Naive B cell (primary cell): ENCODE measurements around the gene WNT3A. TPM values are rescaled to one million over a fixed set of nuclear protein-coding genes. Genes with fewer than 3 reads are reported as not detected.

Experiments used
- ATAC-seq, 2 donors: fragments of 150-1000 bp; cut with Tn5 transposase; 2 replicates each; pipeline ENCODE4 v1.10.0; 2021; ENCODE audit warnings: low read depth in 2 of 2, mild to moderate bottlenecking in 2 of 2, moderate library complexity in 2 of 2
- DNase-seq: peaks from one replicate; pipeline ENCODE4 v3.0.0; 2022
- H3K27ac Mint-ChIP-seq, 6 donors: one replicate each; pipeline ENCODE4 v1.8.0; 2020 to 2022; ENCODE audit warnings: mild to moderate bottlenecking in 6 of 6, mixed read lengths in 6 of 6, moderate library complexity in 5 of 6, inconsistent platforms in 2 of 6
- H3K27me3 Mint-ChIP-seq, 3 donors: one replicate each; pipeline ENCODE4 v1.8.0; 2021 to 2022; ENCODE audit warnings: mixed read lengths in 3 of 3, mild to moderate bottlenecking in 1 of 3
- H3K36me3 Mint-ChIP-seq, 2 donors: one replicate each; pipeline ENCODE4 v1.8.0; 2020 to 2022; ENCODE audit warnings: mixed read lengths in 2 of 2, inconsistent platforms in 1 of 2, mild to moderate bottlenecking in 1 of 2
- H3K4me1 Mint-ChIP-seq, 3 donors: one replicate each; pipeline ENCODE4 v1.8.0; 2020 to 2022; ENCODE audit warnings: mixed read lengths in 3 of 3, inconsistent platforms in 1 of 3, mild to moderate bottlenecking in 1 of 3, moderate library complexity in 1 of 3
- H3K4me3 Mint-ChIP-seq, 8 donors: one replicate each; pipeline ENCODE4 v1.8.0; 2020 to 2022; ENCODE audit warnings: mild to moderate bottlenecking in 8 of 8, mixed read lengths in 8 of 8, moderate library complexity in 8 of 8, inconsistent platforms in 2 of 8
- H3K9me3 Mint-ChIP-seq, 7 donors: one replicate each; pipeline ENCODE4 v1.8.0; 2020 to 2022; ENCODE audit warnings: mixed read lengths in 7 of 7, mild to moderate bottlenecking in 5 of 7, inconsistent platforms in 2 of 7, moderate library complexity in 1 of 7
- polyA plus RNA-seq, 6 donors: library from polyadenylated mRNA; unstranded; fragments of 300-500 nt; fragmentation: Illumina TruSeq; gene quantifications; one replicate each; pipeline ENCODE4 v1.2.3, GENCODE V29; 2021; ENCODE audit warnings: low read depth in 6 of 6

WNT3A gene
- polyA plus RNA-seq, 6 donors from 2014 or later = not detected

DNA sequence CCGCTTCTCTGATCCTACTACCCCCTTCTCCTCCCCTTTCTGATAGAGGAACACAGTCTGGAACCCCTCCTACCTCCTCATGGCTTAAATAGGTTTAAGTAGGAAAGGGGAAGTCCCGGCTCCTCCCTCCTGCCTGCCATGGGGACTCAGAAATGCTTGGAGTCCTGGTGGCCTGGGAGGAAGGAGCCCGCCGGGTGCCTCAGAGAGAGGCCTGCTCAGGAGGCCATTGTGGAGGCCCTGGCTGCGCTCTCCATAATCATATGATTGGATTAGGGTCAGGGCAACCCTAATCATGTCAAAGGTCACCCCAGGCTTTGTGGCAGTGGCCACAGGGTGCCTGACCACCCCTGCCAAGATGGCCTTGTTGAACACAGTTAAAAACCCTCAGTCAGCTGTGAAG, 29.0 kb downstream of the WNT3A start:
- DNase-seq (no peak), ATAC-seq (no peak)
- H3K4me3 Mint-ChIP-seq = no peak overlapping the region
- H3K27ac Mint-ChIP-seq = no peak overlapping the region
- peaks cover 0 to 11% (median 4%) of the 10 kb centered on the region in 7 donors for H3K9me3 Mint-ChIP-seq
- H3K4me1 Mint-ChIP-seq = peaks cover 0 to 5% (median 0%) of the 10 kb centered on the region in 3 donors
- H3K36me3 Mint-ChIP-seq = peaks cover 0 to 7% of the 10 kb centered on the region in 2 donors
- peaks cover 39 to 79% (median 58%) of the 10 kb centered on the region in 3 donors for H3K27me3 Mint-ChIP-seq

DNA sequence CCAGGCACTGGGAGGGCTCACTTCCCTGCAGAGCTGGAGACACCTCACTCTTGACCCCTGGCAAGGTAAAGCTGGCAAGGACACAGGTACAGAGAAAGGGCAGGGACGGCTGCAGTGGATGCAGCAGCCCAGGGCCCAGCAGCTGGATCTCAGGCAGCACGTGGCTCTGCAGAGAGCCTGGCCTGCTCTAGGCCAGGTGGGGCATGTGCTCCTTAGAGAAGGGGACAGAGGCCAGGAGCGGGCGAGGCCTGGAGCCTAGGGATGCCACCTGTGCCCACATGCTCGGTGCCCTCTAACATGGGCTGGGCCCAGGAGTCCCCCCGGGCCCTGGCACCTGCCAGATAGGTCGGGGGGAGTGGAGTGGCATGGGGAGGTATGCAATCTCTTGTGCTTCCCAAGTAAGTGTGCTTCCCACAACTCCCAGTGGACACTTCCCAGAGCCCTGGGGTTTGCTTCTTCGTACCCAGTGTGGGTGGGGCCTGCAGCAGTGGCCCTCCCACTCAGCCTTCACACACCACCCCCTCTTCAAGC, 30.0 kb downstream of the WNT3A start:
- peaks cover 32 to 70% (median 49%) of the 10 kb centered on the region in 3 donors for H3K27me3 Mint-ChIP-seq
- H3K9me3 Mint-ChIP-seq = peaks cover 0 to 11% (median 4%) of the 10 kb centered on the region in 7 donors
- DNase-seq (no peak), ATAC-seq (no peak)
- no peak overlapping the region for H3K27ac Mint-ChIP-seq
- H3K4me3 Mint-ChIP-seq = peak overlapping the region in 4 of 8 donors; percentile 14 to 71 (median 46)
- peaks cover 0 to 5% (median 0%) of the 10 kb centered on the region in 3 donors for H3K4me1 Mint-ChIP-seq
- peaks cover 0 to 7% of the 10 kb centered on the region in 2 donors for H3K36me3 Mint-ChIP-seq

DNA sequence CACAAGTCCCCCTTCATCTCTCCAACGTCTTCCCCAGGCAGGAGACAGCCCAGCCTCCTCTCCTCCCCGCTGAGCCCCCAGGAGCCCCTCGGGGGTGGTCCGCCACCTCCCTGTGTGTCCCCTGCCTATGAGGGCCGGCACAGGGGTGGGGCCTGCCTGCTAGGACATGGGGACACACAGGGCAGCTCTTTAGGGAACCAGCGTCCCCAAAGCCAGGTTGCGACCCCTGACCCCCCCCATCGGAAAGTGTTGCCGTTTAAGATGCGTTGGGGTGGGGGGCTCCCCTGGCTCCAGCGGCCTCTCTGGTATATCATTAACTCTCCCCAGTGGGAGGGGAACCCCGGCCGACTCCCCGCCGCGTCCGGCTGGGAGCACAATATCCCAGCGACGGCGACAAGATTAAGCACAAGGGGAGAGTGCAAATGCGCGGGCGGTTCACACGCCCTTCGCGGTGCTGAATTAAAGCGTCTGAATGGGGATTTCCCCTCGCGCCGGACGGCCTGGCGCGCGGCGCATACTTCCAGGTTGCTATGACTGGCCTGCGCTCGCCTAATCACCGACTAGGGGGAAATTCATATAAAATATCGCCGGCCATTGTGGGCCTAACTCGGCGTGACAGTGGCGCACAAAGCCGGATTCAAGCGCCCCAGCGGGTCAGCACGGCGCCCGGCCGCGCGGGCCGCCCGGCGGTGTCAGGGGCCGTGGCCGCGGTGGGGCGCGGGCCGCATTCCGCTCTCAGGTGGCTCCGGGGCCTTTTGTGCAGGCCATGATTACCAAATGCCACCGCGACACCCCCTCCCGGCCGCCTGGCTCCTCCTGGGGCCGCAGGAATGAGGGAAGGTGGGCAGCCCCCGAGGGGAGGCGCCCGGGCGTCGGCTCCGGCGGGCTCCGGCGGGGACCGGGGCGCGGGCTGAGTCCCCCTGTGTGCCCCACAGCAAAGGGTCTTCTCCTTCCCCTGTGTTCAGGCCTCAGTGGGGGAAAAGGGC, 30.9 kb downstream of the WNT3A start:
- ATAC-seq (peak; percentile 89 to 92), DNase-seq (no peak)
- peaks cover 27 to 65% (median 42%) of the 10 kb centered on the region in 3 donors for H3K27me3 Mint-ChIP-seq
- peaks cover 0 to 7% of the 10 kb centered on the region in 2 donors for H3K36me3 Mint-ChIP-seq
- peaks cover 0 to 5% (median 0%) of the 10 kb centered on the region in 3 donors for H3K4me1 Mint-ChIP-seq
- peak overlapping the region in 4 of 8 donors; percentile 43 to 51 (median 48) for H3K4me3 Mint-ChIP-seq
- peaks cover 0 to 10% (median 4%) of the 10 kb centered on the region in 7 donors for H3K9me3 Mint-ChIP-seq
- no peak overlapping the region for H3K27ac Mint-ChIP-seq

DNA sequence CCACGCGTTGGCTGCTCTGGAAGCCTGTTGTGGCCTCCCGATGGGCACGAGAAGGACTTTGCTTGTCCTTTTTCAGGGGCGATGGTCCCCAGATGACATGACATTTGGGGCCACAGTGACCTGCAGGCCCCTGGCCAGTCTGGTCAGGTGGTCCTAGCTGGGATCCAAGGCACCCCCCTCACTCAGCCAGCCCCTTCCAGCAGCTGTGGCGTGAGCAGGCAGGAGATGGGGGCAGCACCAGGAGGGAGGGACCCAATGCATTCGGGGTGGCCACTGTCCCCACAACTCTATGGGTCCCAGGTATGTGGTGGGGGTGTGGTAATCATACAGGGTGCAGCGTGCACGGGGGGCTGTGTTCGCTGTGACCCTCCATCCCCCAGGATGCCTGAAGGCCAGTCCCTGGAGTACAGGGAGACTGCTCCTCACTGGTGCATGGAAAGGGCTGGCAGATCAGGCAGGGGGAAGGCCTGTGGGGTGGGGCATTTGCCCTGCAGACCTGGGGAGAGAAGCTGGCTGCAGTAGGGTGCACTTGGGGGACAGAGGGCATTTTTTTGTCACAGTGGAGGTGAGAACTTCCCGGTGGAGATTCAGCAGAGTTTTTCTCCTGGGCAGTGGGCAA, 31.7 kb downstream of the WNT3A start:
- Mint-ChIP-seq H3K27me3 (peaks cover 19 to 57% (median 34%) of the 10 kb centered on the region in 3 donors), H3K4me3 (no peak overlapping the region), H3K4me1 (peaks cover 0 to 5% (median 0%) of the 10 kb centered on the region in 3 donors), H3K9me3 (peaks cover 0 to 2% (median under 1%) of the 10 kb centered on the region in 7 donors), H3K27ac (no peak overlapping the region), H3K36me3 (peaks cover 0 to 2% of the 10 kb centered on the region in 2 donors)
- ATAC-seq (no peak), DNase-seq (no peak)

DNA sequence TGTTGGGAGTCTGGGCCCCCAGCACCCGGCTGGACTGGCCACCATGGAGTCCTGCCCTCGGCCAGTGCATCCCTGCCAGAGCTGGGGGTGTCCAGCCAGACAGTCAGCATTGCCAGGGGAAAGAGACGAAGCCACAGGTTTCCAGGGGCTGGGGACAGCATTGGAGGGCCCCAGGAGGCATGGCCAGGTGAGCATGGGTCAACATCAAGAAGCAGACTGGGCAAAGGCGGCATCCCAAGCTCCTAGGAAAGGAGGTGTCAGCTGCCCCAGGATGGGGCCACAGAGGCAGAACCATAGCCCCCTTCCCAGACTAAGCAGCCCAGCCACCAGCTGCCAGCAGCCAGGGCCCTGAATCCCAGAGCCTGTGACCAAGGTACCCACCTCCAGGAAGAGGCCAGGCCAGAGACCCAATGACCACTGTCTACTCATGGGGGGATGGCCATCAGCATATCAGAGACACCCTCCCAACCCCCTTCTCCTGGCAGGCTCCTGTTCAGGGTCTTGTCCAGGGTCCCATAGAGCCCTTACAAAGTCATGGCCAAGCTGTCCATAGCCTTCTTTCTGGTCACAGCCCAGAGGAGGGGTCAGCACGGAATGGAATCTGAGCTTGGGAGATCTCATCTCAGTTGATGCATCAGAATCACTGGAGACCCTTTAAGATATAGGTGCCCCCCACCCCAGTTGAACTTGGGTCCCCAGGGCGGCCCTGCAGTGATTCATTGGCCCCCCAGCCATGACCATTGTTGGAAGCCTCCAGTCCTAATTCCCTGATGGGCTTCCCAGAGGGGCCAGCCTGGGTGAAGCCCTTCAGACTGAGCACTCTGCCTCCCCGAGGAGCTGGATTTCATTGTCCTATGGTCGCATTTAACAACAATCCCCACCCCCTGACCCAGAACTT, 32.5 kb downstream of the WNT3A start:
- Mint-ChIP-seq H3K27me3 (peaks cover 18 to 49% (median 28%) of the 10 kb centered on the region in 3 donors), H3K4me1 (peaks cover 0 to 5% (median 0%) of the 10 kb centered on the region in 3 donors), H3K9me3 (no peaks in the 10 kb centered on the region), H3K27ac (no peak overlapping the region), H3K4me3 (no peak overlapping the region), H3K36me3 (no peaks in the 10 kb centered on the region)
- no peak for ATAC-seq
- no peak for DNase-seq

DNA sequence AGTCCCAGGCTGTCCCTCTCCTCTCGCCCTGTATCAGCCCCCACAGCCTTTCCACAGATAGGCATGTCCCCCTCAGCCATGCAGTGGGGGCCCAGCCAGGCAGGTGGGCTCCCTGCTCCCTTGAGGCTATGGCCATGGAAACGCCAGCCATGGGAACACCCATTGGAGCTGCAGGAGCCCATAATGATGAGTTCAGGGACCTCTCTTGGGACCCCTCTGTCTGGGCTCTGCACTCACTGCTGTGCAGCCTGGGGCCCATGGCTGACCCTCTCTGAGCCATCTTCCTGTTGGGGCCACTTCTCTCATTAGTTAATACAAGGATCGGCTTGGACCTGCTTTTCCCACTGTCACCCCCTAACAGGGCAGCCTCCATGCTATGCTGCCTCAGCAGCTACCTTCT, 33.2 kb downstream of the WNT3A start:
- Mint-ChIP-seq H3K27me3 (peaks cover 18 to 45% (median 24%) of the 10 kb centered on the region in 3 donors), H3K27ac (peak overlapping the region in 2 of 6 donors; percentile 53 to 62), H3K4me1 (peaks cover 0 to 5% (median 0%) of the 10 kb centered on the region in 3 donors), H3K9me3 (no peaks in the 10 kb centered on the region), H3K4me3 (peak overlapping the region in 2 of 8 donors; percentile 61 to 68), H3K36me3 (no peaks in the 10 kb centered on the region)
- ATAC-seq = no peak
- no peak for DNase-seq

DNA sequence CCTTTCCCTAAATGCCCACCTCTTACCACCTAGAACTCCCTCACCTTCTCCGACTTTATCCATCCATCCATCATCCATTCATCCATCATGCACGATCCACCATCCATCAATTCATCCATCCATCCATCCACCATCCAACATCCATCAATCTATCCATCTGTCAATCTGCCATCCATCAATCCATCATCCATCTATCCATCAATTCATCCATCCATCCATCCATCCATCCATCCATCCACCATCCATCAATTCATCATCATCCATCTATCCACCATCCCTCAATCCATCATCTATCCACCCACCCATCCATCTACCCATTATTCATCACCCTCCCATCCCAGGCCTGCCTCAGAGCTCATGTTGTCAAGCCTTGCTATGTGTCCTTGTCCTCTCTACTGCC, 34.5 kb downstream of the WNT3A start:
- H3K4me3 Mint-ChIP-seq = no peak overlapping the region
- peaks cover 0 to 4% (median 0%) of the 10 kb centered on the region in 7 donors for H3K9me3 Mint-ChIP-seq
- H3K4me1 Mint-ChIP-seq = peaks cover 0 to 5% (median 3%) of the 10 kb centered on the region in 3 donors
- no peak for DNase-seq
- peaks cover 14 to 31% (median 17%) of the 10 kb centered on the region in 3 donors for H3K27me3 Mint-ChIP-seq
- H3K27ac Mint-ChIP-seq = no peak overlapping the region
- ATAC-seq = no peak
- H3K36me3 Mint-ChIP-seq = no peaks in the 10 kb centered on the region

DNA sequence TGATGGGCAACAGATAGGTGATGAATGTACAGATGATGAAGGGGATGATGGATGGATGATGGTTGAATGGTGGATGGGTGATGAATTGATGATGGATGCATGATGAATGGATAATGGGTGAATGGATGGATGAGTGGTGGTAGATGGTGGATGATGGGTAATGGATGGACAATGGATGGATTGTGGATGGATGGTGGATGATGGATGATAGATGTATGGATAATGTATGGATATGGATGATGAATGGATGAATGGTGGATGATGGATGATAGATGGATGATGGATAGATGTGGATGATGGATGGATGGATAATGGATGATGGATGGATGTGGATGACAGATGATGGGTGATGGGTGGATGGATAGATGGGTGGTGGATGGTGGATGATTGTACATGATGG, 35.7 kb downstream of the WNT3A start:
- H3K27ac Mint-ChIP-seq = no peak overlapping the region
- no peak for ATAC-seq

DNA sequence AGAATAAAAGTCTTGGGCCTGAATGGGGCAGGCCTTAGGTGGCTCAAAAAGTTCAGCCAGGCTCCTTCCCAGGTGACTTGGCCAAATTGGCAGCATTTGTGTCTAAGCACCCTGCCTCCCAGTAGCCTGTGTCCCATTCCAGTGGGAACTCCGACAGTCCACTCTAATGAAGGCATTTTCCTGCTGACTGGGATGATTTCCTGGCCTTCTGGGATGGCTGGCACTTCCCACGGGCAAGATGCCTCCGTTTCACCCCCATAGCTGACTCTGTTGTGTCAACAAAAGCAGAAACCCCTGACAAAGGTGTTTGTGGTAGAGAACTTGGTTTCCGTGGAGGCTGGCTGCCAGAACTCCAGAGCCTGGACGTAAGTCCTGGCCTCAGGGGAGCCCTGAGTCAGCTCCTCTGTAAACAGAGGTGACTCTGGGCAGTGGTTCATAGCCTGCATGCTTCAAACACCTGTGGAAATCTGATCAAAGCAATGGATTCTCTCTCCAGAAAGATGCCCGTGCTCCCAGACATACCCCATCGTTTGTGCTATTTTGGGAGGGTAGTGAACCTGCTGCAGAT, 36.6 kb downstream of the WNT3A start:
- H3K4me1 Mint-ChIP-seq = peaks cover 0 to 7% (median 0%) of the 10 kb centered on the region in 3 donors
- peaks cover 7 to 16% (median 13%) of the 10 kb centered on the region in 3 donors for H3K27me3 Mint-ChIP-seq
- no peaks in the 10 kb centered on the region for H3K36me3 Mint-ChIP-seq
- H3K27ac Mint-ChIP-seq = no peak overlapping the region
- H3K4me3 Mint-ChIP-seq = no peak overlapping the region
- ATAC-seq = no peak
- peaks cover 0 to 8% (median 0%) of the 10 kb centered on the region in 7 donors for H3K9me3 Mint-ChIP-seq
- DNase-seq = no peak

More for the DNA sequence above, 35.7 kb downstream of the WNT3A start:
- no peaks in the 10 kb centered on the region for H3K36me3 Mint-ChIP-seq
- DNase-seq = no peak
- peaks cover 0 to 8% (median 0%) of the 10 kb centered on the region in 7 donors for H3K9me3 Mint-ChIP-seq
- peaks cover 10 to 19% (median 13%) of the 10 kb centered on the region in 3 donors for H3K27me3 Mint-ChIP-seq
- peaks cover 0 to 7% (median 2%) of the 10 kb centered on the region in 3 donors for H3K4me1 Mint-ChIP-seq
- H3K4me3 Mint-ChIP-seq = no peak overlapping the region

DNA sequence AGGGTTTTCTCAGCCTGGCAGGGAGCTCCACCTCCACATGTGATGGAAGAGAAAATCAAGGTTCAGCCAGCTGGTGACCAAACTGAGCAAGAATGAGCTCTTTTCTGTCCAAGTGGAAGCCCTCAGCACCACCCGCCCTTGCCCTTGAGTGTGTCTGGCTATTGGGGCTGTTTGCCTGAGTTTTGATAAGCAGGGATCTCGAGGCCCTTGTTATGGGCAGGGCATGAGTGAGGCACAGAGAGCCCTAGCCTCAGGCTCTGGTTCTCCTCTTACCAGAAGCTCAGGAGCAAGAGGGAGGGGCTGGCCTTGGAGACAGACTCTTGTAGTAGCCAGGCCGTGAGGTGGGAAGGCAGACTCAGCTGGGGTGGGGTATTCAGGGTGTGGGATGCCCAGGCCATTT, 38.2 kb downstream of the WNT3A start:
- H3K4me1 Mint-ChIP-seq = peaks cover 0 to 7% (median 0%) of the 10 kb centered on the region in 3 donors

DNA sequence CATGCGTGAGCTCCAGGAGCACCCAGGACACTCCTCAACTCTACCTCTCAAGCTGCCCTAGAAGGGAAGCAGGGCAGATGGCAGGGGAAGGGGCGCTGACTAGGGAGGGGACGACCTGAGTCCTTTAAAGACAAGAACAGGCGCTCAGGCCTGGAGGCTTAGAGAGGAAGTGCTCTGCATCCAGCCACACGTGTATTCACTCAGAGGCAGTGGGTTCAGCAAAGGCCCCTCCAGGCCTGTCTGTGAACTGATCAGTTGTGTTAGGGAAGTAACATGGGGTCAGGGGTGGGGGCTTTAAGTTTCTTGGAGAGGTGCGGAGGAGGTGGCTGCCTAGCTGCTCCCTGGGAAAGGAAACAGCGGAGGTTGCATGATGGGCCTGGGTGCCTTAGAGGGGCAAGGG, 38.6 kb downstream of the WNT3A start:
- DNase-seq (no peak), ATAC-seq (no peak)
- Mint-ChIP-seq H3K36me3 (no peaks in the 10 kb centered on the region), H3K27me3 (peaks cover 5 to 25% (median 5%) of the 10 kb centered on the region in 3 donors), H3K27ac (no peak overlapping the region), H3K4me1 (peaks cover 0 to 7% (median 0%) of the 10 kb centered on the region in 3 donors), H3K9me3 (peaks cover 0 to 8% (median 0%) of the 10 kb centered on the region in 7 donors), H3K4me3 (no peak overlapping the region)

More for the DNA sequence above, 38.2 kb downstream of the WNT3A start:
- Mint-ChIP-seq H3K27me3 (peaks cover 5 to 24% (median 5%) of the 10 kb centered on the region in 3 donors), H3K36me3 (no peaks in the 10 kb centered on the region), H3K27ac (no peak overlapping the region), H3K4me3 (no peak overlapping the region), H3K9me3 (peaks cover 0 to 8% (median 0%) of the 10 kb centered on the region in 7 donors)
- ATAC-seq (no peak), DNase-seq (no peak)

DNA sequence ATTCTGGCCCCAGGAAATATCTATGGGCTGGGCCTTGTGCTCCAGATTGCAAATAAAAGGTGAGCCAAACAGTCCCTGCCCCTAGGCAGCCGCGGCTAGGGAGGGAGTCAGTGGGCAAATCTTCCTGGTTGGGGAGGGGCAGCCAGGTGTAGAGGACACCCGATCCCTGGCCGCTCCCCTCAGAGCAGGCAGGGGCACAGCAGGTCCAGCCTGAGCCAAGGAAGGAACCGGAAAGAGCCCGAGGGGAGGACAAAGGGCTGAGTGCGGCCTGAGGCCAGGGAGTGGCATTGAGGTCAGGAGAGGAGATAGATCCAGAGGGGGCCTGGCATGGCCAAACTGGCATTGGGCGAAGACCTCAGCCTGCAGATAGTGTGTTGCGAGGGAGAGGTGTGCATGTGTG, 39.1 kb downstream of the WNT3A start:
- peaks cover 0 to 8% (median 0%) of the 10 kb centered on the region in 7 donors for H3K9me3 Mint-ChIP-seq
- H3K27me3 Mint-ChIP-seq = peaks cover 5 to 29% (median 6%) of the 10 kb centered on the region in 3 donors
- ATAC-seq (no peak), DNase-seq (no peak)
- no peaks in the 10 kb centered on the region for H3K36me3 Mint-ChIP-seq
- H3K4me3 Mint-ChIP-seq = no peak overlapping the region
- H3K4me1 Mint-ChIP-seq = peaks cover 0 to 7% (median 0%) of the 10 kb centered on the region in 3 donors
- H3K27ac Mint-ChIP-seq = no peak overlapping the region
